GM18909 (cell line): ENCODE measurements around the gene MCF2L2.

Source experiments
- ATAC-seq: cut with Tn5 transposase; IDR thresholded peaks from one replicate; pipeline ENCODE4 v1.9.1; 2021; ENCODE audit warnings: mild to moderate bottlenecking; ENCODE audit not compliant: unreplicated experiment, poor library complexity

Gene MCF2L2

DNA sequence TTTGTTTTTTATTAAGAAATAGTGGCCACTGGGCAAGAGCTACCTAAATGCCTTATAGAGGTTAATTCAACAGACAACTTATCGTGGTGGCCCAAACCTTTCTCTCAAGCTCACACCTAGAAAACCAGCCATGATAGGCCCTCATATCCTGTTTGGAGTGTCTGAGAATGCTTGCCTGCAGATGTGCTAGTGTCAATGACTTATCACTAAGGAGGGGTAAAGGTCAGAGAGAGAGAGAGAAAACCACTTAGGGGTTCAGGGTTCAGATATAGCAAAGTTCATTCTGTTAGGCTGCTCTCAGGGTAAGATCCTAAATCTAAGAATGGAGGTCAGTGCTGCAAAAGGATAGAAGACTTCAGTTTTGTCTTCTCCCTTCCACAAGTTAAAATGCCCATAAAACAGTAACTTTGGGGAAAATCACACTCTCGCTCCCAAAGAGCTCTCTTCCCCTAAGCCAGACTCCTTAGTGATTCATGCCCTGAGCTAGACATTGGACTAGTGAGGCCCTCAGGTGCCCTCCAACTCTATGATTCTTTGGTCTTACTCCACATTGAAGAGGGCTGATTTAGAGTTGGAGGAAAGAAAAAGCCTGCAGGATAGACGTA is 205.7 kb downstream of the MCF2L2 start:
- ATAC-seq: no peak

DNA sequence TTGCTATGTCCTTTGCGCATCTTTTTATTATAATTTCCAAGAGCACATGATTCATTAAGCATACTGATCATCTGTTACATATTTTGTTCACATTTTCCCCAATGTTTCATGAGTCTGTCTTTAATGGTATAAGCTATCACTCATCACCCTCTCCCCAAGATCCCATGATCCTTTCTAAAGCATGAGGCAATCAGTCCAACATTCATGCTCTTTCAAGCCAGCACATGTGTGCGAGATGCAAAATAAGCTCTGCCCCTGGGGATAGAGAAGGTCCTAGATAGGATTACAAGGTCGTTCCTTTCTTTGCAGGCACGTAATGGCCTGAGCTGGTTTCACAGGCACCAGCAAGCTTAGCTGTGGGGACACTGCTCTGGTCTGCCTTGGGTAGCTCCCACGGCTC is 207.6 kb downstream of the MCF2L2 start:
- no peak for ATAC-seq

DNA sequence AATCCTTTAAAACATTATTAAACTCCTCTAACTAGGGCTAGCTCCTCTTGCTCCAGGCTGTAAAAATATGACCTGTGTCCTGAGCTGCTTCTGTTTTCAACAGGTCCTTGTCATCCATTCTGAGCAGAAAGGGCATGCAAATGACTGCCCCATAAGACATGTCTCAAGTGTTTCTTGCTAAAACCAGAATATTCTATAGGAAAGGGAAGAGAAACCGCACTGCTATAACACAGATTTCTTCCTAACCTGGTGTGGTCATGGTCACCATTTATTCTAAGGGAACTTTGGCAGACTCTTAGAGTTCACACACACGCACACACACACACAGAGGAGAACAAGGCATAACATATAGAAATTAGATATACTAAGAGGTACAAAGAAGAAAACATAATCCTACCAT is 209.6 kb downstream of the MCF2L2 start:
- no peak for ATAC-seq

DNA sequence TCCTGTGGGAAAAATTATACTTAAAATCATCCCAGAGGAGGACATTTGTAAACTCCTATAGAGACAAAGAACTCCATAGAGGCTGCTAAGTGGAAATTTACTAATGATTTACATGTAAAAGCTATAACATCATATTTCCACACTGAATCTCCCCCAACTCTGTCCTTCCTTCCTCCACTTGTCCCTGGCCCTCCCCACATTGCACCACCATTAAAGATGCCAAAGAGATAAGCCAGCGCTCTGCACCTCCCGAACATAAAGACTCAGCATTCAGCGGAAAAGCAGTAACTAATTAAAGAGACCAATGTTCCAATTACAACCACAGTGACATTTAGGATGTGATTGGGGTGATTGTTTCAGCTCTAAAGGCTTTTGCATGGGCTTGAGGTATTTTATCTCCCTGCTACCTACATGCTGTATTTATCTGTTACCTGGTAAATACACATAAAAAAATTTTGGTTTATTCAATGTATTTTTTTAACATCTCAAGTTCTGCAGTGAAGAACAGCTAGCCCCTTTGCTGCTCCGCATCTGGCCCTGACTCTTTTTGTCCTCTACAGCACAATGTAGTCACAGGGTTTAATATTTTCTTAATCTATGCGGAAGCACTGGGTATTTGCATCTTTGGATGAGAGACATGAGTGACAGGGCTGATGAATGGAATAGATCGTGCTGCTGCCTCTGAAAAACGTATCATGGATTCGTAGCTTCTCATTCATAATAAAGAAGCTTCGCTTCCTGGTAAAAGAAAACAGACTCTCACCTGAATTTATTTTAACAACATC is 210.7 kb downstream of the MCF2L2 start:
- ATAC-seq: no peak

DNA sequence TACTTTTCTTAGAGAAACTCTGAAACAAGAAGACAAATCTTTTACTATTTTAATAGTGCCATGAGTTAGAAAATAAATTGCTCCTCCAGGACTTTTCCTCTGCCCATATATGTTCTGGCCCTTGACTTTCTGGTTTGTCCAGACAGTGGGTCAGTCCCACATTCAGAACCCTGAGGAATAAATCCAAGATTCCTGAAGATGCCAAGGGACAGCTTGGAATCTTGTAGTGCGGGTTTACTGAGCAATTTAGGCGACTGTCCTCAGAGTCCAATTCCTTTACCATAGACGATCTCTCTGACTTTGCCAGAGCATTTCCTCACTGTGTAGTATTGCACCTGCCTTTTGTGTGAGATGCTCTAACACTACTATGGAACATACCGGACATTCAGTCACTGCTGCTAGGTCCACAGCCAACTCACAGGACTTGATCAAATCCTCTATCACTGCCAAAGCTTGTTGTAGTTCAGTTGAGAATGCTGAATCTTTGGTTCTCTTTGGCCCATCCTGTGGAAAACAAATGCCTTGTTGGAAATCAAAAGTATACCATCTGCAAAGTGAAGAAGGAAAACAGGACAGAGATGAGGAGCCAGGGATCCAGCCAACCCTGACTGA is 212.7 kb downstream of the MCF2L2 start:
- no peak for ATAC-seq

DNA sequence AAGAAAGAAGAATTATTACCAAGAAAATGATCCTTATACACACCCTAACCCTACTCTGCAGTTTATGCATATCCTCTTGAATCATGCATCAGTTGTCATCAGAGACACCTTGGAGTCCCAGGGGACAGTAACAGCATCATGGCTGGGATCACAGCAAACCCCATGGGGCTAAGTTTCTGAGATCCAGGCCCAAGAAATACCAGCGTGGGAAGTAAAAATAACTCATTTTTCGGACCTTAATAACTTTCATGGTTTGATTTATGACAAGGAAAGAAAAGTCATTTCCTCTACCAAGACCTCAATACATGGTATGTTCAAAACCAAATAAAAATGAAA is 214.2 kb downstream of the MCF2L2 start:
- no peak for ATAC-seq

DNA sequence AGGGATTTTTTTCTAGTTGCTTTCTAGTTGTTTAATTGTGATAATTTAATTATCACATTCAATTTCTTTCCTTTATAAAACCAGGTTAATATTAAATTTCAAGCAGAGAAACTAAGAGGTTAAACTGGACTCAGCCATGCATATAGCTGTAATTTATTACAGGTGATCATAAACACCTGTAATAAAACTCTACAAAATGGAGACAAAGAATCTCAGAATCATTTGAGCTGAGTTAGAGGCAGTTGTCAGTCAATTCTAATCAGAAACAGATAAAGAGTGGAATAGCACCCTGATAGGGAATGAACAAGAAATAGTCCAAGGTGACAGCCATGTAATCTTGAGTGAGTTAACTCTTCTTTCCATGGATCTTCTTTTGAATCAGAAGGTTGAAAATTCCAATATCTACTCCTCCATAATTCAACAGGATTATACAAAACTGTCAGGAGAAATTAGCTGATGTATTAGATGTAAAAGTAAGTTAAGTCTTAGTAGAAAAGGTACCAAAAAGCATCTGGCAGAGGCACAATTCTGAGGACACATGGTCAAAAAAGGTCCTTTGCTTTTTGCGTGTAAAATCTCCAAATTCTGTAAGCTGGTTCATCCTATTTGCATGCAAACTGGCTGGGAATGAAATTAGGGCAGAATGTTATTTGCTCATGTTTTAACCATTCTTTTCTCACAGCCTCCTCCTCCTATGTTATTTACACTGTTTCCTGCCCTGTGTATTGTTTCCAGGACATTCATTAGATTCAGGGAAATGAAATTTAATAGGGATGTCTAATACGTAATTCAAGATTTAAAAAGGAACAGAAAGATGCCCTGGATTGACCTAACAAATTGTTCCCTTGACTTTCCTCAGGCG is 214.8 kb downstream of the MCF2L2 start:
- no peak for ATAC-seq

DNA sequence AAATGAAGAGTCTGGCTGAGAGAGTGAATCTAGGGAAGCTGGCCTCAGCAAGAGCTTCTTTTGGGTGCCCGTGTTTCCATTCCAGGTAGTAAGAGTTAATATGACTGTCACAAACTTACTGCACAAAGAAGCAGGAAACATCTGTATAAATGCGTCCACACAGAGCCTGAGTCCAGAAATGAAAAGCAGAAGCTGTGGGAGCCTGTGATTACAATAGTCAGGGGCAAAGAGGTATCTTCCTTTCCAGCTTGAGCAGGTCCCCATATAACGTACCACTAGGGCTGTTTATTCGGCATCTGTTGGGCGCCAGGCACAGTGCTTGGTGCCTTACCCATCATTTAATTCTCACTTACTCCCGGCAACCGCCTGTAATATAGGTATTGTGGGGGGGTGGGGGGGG is 215.9 kb downstream of the MCF2L2 start:
- ATAC-seq: no peak

DNA sequence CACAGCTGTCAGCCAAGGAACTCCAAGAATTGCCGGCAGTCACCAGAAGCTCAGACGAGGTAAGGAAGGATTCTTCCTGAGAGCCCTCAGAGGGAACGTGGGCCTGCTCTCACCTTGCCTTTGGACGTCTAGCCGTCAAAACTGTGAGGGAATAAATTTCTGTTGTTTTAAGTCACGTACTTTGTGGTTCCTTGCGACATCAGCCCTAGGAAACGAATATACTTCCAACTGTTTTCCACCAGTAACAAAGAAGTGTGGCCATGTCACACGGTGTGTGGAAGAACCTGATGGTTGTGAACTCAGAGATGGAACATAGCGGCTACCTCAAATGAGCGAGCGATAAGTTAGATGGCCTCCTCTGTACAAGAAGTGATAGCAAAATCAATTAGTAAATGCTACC is 216.3 kb downstream of the MCF2L2 start:
- ATAC-seq: no peak

DNA sequence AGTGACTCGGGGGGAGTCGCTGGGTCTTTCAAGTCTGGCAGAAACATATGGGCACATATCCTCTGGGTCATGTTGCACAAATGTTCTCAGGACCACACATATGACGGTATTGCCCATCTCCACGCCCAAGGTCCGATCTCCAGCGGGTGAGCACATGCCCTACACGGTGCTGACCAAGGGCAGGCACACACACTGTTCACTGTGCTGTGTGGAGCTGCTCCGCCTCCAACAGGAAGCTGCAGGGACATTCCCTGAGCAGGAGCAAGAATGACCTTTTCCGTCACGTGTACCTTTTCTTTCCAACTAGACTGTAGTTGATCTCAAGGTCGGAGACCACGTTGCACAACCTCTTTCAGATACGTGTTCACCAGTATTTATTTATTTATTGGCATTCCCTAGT is 217.1 kb downstream of the MCF2L2 start:
- ATAC-seq: no peak

DNA sequence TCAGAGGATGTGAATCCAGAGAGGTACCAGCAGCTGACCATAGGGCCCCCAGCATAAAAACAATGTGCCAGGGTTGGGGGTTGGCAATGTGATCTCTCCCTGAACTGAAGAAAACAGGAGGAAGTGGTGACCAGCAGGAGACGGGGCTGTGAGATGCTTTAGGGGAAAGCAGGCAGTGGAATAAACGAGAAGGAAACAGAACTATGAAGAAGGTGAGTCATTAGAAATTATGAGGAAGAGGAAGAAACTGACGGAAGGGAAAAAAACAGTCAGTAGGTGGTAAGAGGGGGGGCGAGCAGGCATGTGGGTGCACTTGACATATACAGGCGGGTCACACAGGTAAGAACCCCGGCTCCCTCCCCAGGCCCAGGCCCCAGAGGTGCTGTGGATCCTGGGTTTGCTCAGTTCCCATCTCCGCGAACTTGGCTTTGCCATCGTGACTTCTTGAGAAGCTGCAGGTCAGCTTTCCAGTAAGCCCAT is 217.5 kb downstream of the MCF2L2 start:
- ATAC-seq: no peak

DNA sequence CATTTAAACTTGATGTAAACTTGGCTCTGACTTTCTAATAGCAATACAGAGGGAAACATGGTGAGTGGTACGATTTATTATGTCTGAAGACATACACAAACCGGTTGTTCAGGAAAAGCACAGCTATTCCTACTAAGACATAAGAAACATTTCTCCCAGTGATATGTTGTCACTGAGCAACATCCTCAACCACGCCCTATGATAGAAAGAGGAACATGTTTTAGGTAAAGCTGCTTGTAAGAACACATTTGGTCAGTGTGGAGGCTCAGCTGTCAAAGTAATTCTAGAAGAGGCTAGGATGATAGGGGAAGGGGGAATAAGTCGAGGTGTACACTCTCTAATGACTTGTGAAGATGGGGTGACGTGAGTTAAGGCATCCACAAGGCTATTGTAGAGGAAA is 218.1 kb downstream of the MCF2L2 start:
- no peak for ATAC-seq

DNA sequence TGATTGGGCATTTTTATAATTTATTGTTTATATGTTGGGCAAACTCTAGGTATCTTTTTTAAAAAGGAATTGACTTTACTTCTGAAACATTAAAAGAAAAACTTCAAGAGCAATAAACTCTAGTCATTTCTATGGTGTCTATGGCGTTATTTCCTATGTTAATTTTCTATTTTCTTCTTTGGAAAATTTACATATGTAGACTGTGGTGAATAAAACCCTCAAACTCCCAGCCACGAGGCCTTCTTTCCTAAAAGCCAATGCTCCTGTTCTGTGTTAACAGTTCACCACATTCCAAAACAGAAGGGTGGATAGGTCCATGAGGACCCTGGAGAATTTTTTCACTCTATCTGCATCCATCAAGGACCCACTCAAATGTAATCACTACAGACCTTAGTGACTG is 219.6 kb downstream of the MCF2L2 start:
- no peak for ATAC-seq

DNA sequence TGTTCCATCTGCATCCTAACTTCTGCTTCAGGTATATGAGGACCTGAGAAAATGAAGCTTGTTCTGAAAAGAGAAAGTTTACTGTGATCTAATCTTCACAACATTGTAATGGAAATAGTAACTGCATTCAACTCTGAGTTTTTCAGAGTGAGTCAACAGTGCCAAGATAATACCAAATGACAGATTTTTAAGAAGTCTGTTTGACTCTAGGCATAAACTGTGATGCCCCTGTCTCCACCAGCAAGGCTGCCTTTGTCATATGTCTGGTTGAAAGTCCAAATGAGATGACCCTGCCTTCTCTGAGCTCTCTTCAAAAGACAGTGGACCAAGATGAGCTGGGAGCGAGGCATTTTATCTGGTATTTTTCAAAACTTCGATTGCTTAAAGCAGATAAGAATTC is 220.2 kb downstream of the MCF2L2 start:
- no peak for ATAC-seq

DNA sequence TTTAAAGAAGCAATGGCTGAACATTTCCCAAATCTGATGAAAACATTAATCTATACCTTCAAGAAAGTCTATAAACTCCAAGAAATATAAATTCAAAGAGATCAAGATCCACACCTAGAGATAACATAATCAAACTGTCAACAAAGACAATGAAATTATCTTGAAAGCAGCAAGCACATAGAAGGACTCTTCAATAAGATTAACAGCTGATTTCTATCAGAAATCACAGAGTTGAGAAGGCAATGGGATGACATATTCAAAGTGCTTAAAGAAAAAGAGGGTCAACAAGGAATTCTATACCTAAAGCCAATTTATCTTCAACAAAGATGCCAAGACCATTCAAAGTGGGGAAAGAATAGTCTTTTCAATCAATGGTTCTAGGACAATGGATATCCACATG is 224.7 kb downstream of the MCF2L2 start:
- no peak for ATAC-seq

DNA sequence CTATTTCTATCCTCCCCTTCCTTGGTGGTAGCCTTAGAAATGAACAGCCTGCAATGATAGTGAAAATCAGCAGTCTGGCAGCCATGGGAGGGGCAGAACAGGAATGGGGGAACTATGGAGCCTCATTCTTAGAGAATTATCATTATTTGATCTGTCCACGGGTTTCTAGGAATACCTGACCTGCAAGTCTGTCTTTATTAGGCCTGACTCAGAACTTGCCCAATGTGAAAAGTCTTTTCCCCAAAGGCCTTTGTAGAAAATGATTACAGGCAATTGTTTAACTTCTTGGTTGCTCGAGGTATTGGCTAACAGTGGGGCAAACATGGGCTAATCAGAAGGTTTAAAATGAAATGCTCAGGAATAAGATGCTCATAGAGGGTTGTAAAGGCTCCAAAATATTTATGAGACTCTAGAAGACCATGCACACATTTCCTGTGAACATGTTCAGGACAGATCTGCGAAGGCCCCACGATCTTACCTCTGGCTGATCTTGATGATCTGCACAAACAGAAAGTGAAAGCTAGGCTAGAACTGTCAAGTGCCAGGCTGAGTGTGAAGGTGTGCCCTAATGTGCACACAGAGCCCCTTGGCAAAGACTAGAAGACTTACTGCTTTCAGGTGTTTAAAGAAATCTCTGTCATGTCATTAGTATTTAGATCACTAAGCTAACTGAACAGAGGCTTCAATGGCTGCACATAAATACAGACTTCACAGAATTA is 226.3 kb downstream of the MCF2L2 start:
- no peak for ATAC-seq

DNA sequence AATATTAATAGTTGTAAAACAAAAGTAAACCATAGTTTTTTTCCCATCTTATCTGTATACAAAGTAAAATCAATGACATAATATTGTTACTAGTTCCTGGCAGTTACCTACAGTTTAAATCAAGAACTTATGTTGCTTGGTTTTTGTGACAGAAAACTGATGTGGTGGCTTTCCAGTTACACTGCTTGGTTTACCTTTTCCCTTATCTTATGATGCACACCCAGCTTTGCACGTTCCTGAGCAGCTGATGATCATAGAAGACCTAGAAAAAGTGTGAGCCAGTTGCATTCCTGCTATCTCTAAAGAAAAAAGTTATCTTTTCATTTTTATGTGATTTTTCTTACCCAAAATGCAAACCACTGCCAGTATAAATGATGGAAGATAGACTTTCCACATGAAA is 229.5 kb downstream of the MCF2L2 start:
- ATAC-seq: no peak

DNA sequence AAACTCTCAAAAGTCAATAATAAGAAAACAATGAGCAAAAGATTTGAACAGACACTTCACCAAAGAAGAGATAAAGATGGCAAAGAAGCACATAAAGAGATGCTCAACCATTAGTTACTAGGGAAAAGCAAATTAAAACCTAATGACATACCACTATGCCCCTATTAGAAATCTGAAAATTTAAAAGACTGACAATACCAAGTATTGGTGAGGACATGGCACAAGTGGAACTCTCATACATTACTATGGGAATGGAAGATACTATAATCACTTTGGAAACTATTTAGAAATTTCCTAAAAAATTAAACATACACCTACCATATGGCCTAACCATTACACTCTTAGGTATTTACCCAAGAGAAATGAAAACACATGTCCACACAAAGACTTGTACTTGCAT is 230.7 kb downstream of the MCF2L2 start:
- no peak for ATAC-seq

DNA sequence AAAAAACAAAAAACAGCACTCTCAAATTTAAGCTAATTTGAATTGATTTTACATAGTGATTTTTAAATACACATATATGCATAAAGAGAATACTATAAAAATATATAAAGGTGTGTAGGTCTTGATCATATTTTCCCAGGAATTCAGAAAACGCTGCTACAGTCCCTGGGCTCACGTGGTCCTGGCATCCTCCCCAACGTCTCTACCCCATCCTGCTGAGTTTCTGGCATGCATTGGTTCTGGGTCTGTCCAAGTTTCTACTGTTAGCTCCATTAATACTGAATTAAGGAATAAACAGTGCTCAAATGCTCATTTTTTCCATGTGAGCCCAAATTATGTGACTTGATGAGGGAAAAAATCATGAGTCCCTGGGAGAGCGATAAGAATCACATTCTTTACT is 233.2 kb downstream of the MCF2L2 start:
- ATAC-seq: no peak
